NCI-H128 (cell line): ENCODE measurements around the gene ARHGEF4.
"Not testable (repeated sequence)": the region's sequence is repeated elsewhere in the genome, so short reads cannot be mapped to it uniquely, and the experiment has no call there.

Experiments used
- DNase-seq: peaks from one replicate; lab custom pipeline; 2025; ENCODE audit not compliant: unreplicated experiment; lab: John Stamatoyannopoulos, UW

ARHGEF4 gene

GRCh38 chr2:130882111-130882690, 45.5 kb downstream of the ARHGEF4 start:
- DNase-seq: no peak

GRCh38 chr2:130882991-130883390, 46.3 kb downstream of the ARHGEF4 start:
- no peak for DNase-seq

- no peak for DNase-seq
Observed at GRCh38 chr2:130883496-130883895, 46.8 kb downstream of the ARHGEF4 start.

- no peak for DNase-seq
Observed at GRCh38 chr2:130884013-130884412, 47.3 kb downstream of the ARHGEF4 start.

GRCh38 chr2:130884503-130884902, 47.8 kb downstream of the ARHGEF4 start:
- no peak for DNase-seq

- DNase-seq: no peak
Observed at GRCh38 chr2:130887643-130888042, 50.9 kb downstream of the ARHGEF4 start.

- DNase-seq: no peak
Observed at GRCh38 chr2:130890941-130891669, 54.4 kb downstream of the ARHGEF4 start.

- DNase-seq: no peak
Observed at GRCh38 chr2:130891966-130892365, 55.3 kb downstream of the ARHGEF4 start.

GRCh38 chr2:130892793-130893785, 56.4 kb downstream of the ARHGEF4 start:
- no peak for DNase-seq

- no peak for DNase-seq
Observed at GRCh38 chr2:130894326-130894942, 57.7 kb downstream of the ARHGEF4 start.

- no peak for DNase-seq
Observed at GRCh38 chr2:130896813-130897212, 60.1 kb downstream of the ARHGEF4 start.

- DNase-seq: no peak
Observed at GRCh38 chr2:130898553-130898952, 61.8 kb downstream of the ARHGEF4 start.

GRCh38 chr2:130899306-130899705, 62.6 kb downstream of the ARHGEF4 start:
- DNase-seq: no peak

GRCh38 chr2:130901061-130901460, 64.3 kb downstream of the ARHGEF4 start:
- no peak for DNase-seq

GRCh38 chr2:130901626-130902025, 64.9 kb downstream of the ARHGEF4 start:
- DNase-seq: not testable (repeated sequence)

- no peak for DNase-seq
Observed at GRCh38 chr2:130908832-130909231, 72.1 kb downstream of the ARHGEF4 start.

GRCh38 chr2:130910931-130911330, 74.2 kb downstream of the ARHGEF4 start:
- DNase-seq: no peak

- DNase-seq: no peak
Observed at GRCh38 chr2:130911482-130911881, 74.8 kb downstream of the ARHGEF4 start.

GRCh38 chr2:130911996-130912395, 75.3 kb downstream of the ARHGEF4 start:
- DNase-seq: no peak

GRCh38 chr2:130912471-130912870, 75.8 kb downstream of the ARHGEF4 start:
- no peak for DNase-seq

GRCh38 chr2:130913891-130914290, 77.2 kb downstream of the ARHGEF4 start:
- DNase-seq: no peak
